IMR-90 (cell line): ENCODE results near the gene LRRC2.

Experiments
- BHLHE40 ChIP-seq: fragments of 150-350 bp; IDR thresholded peaks from 2 replicates; pipeline ENCODE4 v1.6.1; 2016; ENCODE audit warnings: mild to moderate bottlenecking, low read depth, low read length
- CHD1 ChIP-seq: IDR thresholded peaks from 2 replicates; pipeline ENCODE4 v1.6.1; 2012; ENCODE audit warnings: low read depth, low read length, improper control_type of control experiment
- FOS ChIP-seq: fragments of 150-350 bp; IDR thresholded peaks from 2 replicates; pipeline ENCODE4 v1.6.1; 2016; ENCODE audit warnings: low read depth, low read length
- MAFK ChIP-seq: IDR thresholded peaks from 2 replicates; pipeline ENCODE4 v1.6.1; 2012; ENCODE audit warnings: low read depth, low read length, improper control_type of control experiment
- MAZ ChIP-seq: IDR thresholded peaks from 2 replicates; pipeline ENCODE4 v1.6.1; 2012; ENCODE audit warnings: low read depth, mild to moderate bottlenecking, low read length, improper control_type of control experiment, moderate library complexity, borderline replicate concordance
- NFE2L2 ChIP-seq: fragments of 150-350 bp; IDR thresholded peaks from 2 replicates; pipeline ENCODE4 v1.6.1; 2016; ENCODE audit warnings: low read depth, mild to moderate bottlenecking, low read length
- POLR2A ChIP-seq: IDR thresholded peaks from 2 replicates; pipeline ENCODE4 v1.6.1; 2012; ENCODE audit warnings: mild to moderate bottlenecking, low read depth, low read length
- RAD21 ChIP-seq: IDR thresholded peaks from 2 replicates; pipeline ENCODE4 v1.6.1; 2012; ENCODE audit warnings: low read length, improper control_type of control experiment
- RCOR1 ChIP-seq: IDR thresholded peaks from 2 replicates; pipeline ENCODE4 v1.6.1; 2012; ENCODE audit warnings: mild to moderate bottlenecking, low read length, improper control_type of control experiment; ENCODE audit not compliant: insufficient replicate concordance
- RFX5 ChIP-seq: IDR thresholded peaks from 2 replicates; pipeline ENCODE4 v1.8.0; 2012; ENCODE audit warnings: low read depth, mild to moderate bottlenecking, low read length, moderate library complexity
- SMC3 ChIP-seq: fragments of 150-350 bp; IDR thresholded peaks from 2 replicates; pipeline ENCODE4 v1.6.1; 2016; ENCODE audit warnings: low read depth, mild to moderate bottlenecking, antibody characterized with exemption, low read length, moderate library complexity
- TF ChIP-seq, protein P1 (sequence below): conservative IDR thresholded peaks from 2 replicates; pipeline ENCODE4 v1.5.1; 2012; ENCODE audit warnings: mild to moderate bottlenecking, low read depth, low read length, improper control_type of control experiment
- TF ChIP-seq, protein P2 (sequence below): fragments of 150-350 bp; IDR thresholded peaks from 2 replicates; pipeline ENCODE4 v1.6.1; 2016; ENCODE audit warnings: low read depth, mild to moderate bottlenecking, low read length, moderate library complexity, borderline replicate concordance
- TF ChIP-seq, protein P3 (sequence below): fragments of 150-350 bp; IDR thresholded peaks from 2 replicates; pipeline ENCODE4 v1.6.1; 2017; ENCODE audit warnings: mild to moderate bottlenecking, antibody characterized with exemption, low read length, low read depth

DNA sequence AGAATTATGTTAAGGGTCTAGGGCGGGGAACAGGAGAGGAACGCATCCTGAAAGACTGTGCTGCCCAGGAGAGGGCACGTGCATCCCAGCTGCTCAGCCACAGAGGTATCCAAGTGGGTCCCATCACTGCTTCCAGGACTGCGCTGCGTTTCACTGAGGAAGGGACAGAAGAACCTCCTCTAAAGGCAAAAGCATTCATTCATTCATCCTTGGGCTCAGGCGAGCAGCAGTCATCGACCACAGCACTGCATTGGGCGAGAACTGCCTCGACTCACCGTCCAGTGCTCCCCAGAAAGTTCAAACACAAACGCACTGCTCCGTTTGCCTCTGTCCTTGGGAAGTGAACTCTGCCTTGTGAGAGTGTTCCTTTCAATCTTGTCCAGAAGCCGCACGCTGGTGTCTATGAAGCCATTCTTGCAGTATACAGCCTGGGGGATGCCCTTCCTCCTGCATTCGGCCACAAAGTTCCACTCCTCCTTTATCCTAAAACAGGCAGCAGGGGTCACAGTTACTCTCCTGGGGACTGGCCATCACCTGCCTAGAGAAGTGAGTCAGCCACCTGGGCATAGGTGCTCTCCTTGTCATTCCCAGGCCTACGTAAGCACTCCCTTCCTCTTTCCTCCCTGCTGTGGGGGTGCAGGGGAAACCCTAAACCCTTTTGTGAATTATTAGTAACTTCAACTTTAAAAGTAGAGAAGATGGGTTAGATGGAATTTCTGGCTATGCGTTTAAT is 21.2 kb downstream of the LRRC2 start:
- TF ChIP-seq SMC3 (no peak), RAD21 (no peak), FOS (no peak), POLR2A (no peak), MAFK (no peak), RCOR1 (no peak), MAZ (no peak), NFE2L2 (no peak), RFX5 (no peak), BHLHE40 (no peak), CHD1 (no peak)
- TF ChIP-seq, protein P1, sequence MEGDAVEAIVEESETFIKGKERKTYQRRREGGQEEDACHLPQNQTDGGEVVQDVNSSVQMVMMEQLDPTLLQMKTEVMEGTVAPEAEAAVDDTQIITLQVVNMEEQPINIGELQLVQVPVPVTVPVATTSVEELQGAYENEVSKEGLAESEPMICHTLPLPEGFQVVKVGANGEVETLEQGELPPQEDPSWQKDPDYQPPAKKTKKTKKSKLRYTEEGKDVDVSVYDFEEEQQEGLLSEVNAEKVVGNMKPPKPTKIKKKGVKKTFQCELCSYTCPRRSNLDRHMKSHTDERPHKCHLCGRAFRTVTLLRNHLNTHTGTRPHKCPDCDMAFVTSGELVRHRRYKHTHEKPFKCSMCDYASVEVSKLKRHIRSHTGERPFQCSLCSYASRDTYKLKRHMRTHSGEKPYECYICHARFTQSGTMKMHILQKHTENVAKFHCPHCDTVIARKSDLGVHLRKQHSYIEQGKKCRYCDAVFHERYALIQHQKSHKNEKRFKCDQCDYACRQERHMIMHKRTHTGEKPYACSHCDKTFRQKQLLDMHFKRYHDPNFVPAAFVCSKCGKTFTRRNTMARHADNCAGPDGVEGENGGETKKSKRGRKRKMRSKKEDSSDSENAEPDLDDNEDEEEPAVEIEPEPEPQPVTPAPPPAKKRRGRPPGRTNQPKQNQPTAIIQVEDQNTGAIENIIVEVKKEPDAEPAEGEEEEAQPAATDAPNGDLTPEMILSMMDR = no peak
- TF ChIP-seq, protein P2, sequence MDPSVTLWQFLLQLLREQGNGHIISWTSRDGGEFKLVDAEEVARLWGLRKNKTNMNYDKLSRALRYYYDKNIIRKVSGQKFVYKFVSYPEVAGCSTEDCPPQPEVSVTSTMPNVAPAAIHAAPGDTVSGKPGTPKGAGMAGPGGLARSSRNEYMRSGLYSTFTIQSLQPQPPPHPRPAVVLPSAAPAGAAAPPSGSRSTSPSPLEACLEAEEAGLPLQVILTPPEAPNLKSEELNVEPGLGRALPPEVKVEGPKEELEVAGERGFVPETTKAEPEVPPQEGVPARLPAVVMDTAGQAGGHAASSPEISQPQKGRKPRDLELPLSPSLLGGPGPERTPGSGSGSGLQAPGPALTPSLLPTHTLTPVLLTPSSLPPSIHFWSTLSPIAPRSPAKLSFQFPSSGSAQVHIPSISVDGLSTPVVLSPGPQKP = no peak
- TF ChIP-seq, protein P3, sequence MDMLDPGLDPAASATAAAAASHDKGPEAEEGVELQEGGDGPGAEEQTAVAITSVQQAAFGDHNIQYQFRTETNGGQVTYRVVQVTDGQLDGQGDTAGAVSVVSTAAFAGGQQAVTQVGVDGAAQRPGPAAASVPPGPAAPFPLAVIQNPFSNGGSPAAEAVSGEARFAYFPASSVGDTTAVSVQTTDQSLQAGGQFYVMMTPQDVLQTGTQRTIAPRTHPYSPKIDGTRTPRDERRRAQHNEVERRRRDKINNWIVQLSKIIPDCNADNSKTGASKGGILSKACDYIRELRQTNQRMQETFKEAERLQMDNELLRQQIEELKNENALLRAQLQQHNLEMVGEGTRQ = no peak
